IMR-90 (cell line): ENCODE data around the gene TBC1D32. TPM values are rescaled to one million over a fixed set of nuclear protein-coding genes. Genes with fewer than 3 reads are reported as not detected.

Source experiments
- ATAC-seq: fragments of 200-7000 bp; cut with Tn5 transposase; 2 replicates; pipeline ENCODE4 v1.9.1; 2020; ENCODE audit warnings: low read depth, mild to moderate bottlenecking, moderate library complexity
- BruUV-seq: library from RNA; stranded (reverse); fragments of 400-500 nt; replicated peaks from 2 replicates; lab custom pipeline; 2021; lab: Mats Ljungman, UMichigan
- CTCF ChIA-PET: fragments of 300-600 bp; formaldehyde crosslinking; extraction: SDS; loops from one replicate; lab custom pipeline; 2021; ENCODE audit warnings: antibody characterized with exemption; lab: Yijun Ruan, JAX
- POLR2A ChIA-PET: fragments of 300-600 bp; sonication (Branson Sonifier 250); formaldehyde crosslinking; loops from one replicate; lab custom pipeline; 2022; ENCODE audit warnings: antibody characterized with exemption; ENCODE audit not compliant: unreplicated experiment; lab: Charles Lee
- DNase-seq: peaks from one replicate; pipeline ENCODE4 v3.0.0; 2013
- H2AFZ ChIP-seq: replicated peaks from 2 replicates; pipeline ENCODE3; 2013; ENCODE audit warnings: low read length, mild to moderate bottlenecking; ENCODE audit not compliant: poor library complexity
- H2AK5ac ChIP-seq: 2 replicates; pipeline ENCODE4 v1.6.1; 2013; ENCODE audit warnings: low read depth, low read length, inconsistent platforms
- H2AK9ac ChIP-seq: replicated peaks from 2 replicates; pipeline ENCODE3; 2013; ENCODE audit warnings: mild to moderate bottlenecking, low read depth, low read length, moderate library complexity; ENCODE audit not compliant: poor library complexity
- H2BK120ac ChIP-seq: 2 replicates; pipeline ENCODE4 v1.6.1; 2013; ENCODE audit warnings: low read depth, low read length, inconsistent platforms
- H2BK15ac ChIP-seq: 3 replicates; pipeline ENCODE4 v1.6.1; 2013; ENCODE audit warnings: low read depth, low read length, inconsistent platforms
- H2BK20ac ChIP-seq: 2 replicates; pipeline ENCODE4 v1.6.1; 2013; ENCODE audit warnings: low read depth, mild to moderate bottlenecking, inconsistent platforms, low read length, moderate library complexity
- H2BK5ac ChIP-seq: 2 replicates; pipeline ENCODE4 v1.6.1; 2013; ENCODE audit warnings: mild to moderate bottlenecking, low read depth, low read length, inconsistent platforms; ENCODE audit not compliant: poor library complexity, severe bottlenecking
- H3K14ac ChIP-seq: replicated peaks from 2 replicates; pipeline ENCODE4 v1.6.1; 2013; ENCODE audit warnings: low read depth, low read length, inconsistent platforms
- H3K18ac ChIP-seq: 2 replicates; pipeline ENCODE4 v1.6.1; 2013; ENCODE audit warnings: low read depth, low read length, control low read depth
- H3K23ac ChIP-seq: 2 replicates; pipeline ENCODE4 v1.6.1; 2013; ENCODE audit warnings: low read depth, low read length, inconsistent platforms
- H3K27ac ChIP-seq: 2 replicates; pipeline ENCODE4 v1.5.1; 2013; ENCODE audit warnings: mild to moderate bottlenecking, control low read depth, low read length; ENCODE audit not compliant: insufficient read depth
- H3K27me3 ChIP-seq: 2 replicates; pipeline ENCODE4 v1.6.1; 2013; ENCODE audit warnings: low read length; ENCODE audit not compliant: control insufficient read depth, insufficient read depth
- H3K36me3 ChIP-seq: 2 replicates; pipeline ENCODE4 v1.6.1; 2013; ENCODE audit warnings: low read length, mixed read lengths; ENCODE audit not compliant: control insufficient read depth, insufficient read depth
- H3K4ac ChIP-seq: 2 replicates; pipeline ENCODE4 v1.6.1; 2013; ENCODE audit warnings: low read depth, low read length, inconsistent platforms
- H3K4me1 ChIP-seq: 2 replicates; pipeline ENCODE4 v1.6.1; 2013; ENCODE audit warnings: low read length, mixed read lengths; ENCODE audit not compliant: control insufficient read depth, insufficient read depth
- H3K4me2 ChIP-seq: 2 replicates; pipeline ENCODE4 v1.6.1; 2013; ENCODE audit warnings: low read depth, mild to moderate bottlenecking, control low read depth, low read length, moderate library complexity
- H3K4me3 ChIP-seq: 2 replicates; pipeline ENCODE4 v1.5.1; 2013; ENCODE audit warnings: low read depth, mild to moderate bottlenecking, control low read depth, low read length, moderate library complexity; ENCODE audit not compliant: insufficient read depth
- H3K56ac ChIP-seq: 2 replicates; pipeline ENCODE4 v1.6.1; 2013; ENCODE audit warnings: low read length, inconsistent platforms; ENCODE audit not compliant: insufficient read depth; ENCODE audit errors: extremely low read depth
- H3K79me1 ChIP-seq, 2 experiments: 2 replicates each; pipeline ENCODE4 v1.6.1; 2013; ENCODE audit warnings: low read length in 2 of 2, inconsistent platforms in 1 of 2, low read depth in 1 of 2
- H3K9ac ChIP-seq: 2 replicates; pipeline ENCODE4 v1.6.1; 2013; ENCODE audit warnings: low read depth, low read length, control low read depth
- H3K9me1 ChIP-seq: 2 replicates; pipeline ENCODE4 v1.6.1; 2013; ENCODE audit warnings: low read length, inconsistent platforms; ENCODE audit not compliant: insufficient read depth
- H3K9me3 ChIP-seq: 2 replicates; pipeline ENCODE4 v1.6.1; 2013; ENCODE audit warnings: low read length; ENCODE audit not compliant: control insufficient read depth, insufficient read depth
- H4K20me1 ChIP-seq: 2 replicates; pipeline ENCODE4 v1.6.1; 2013; ENCODE audit warnings: low read length, inconsistent platforms; ENCODE audit not compliant: insufficient read depth
- H4K5ac ChIP-seq: 2 replicates; pipeline ENCODE4 v1.6.1; 2013; ENCODE audit warnings: mild to moderate bottlenecking, low read depth, low read length, control low read depth
- H4K8ac ChIP-seq, 2 experiments: 2 replicates each; pipeline ENCODE4 v1.6.1; 2013; ENCODE audit warnings: low read depth in 2 of 2, low read length in 2 of 2, control low read depth in 1 of 2, inconsistent platforms in 1 of 2
- H4K91ac ChIP-seq: 2 replicates; pipeline ENCODE4 v1.6.1; 2013; ENCODE audit warnings: low read depth, low read length, inconsistent platforms; ENCODE audit not compliant: insufficient read depth
- CHD1 ChIP-seq: IDR thresholded peaks from 2 replicates; pipeline ENCODE4 v1.6.1; 2012; ENCODE audit warnings: low read depth, low read length, improper control_type of control experiment
- FOS ChIP-seq: fragments of 150-350 bp; IDR thresholded peaks from 2 replicates; pipeline ENCODE4 v1.6.1; 2016; ENCODE audit warnings: low read depth, low read length
- MAFK ChIP-seq: IDR thresholded peaks from 2 replicates; pipeline ENCODE4 v1.6.1; 2012; ENCODE audit warnings: low read depth, low read length, improper control_type of control experiment
- MAZ ChIP-seq: IDR thresholded peaks from 2 replicates; pipeline ENCODE4 v1.6.1; 2012; ENCODE audit warnings: low read depth, mild to moderate bottlenecking, low read length, improper control_type of control experiment, moderate library complexity, borderline replicate concordance
- NFE2L2 ChIP-seq: fragments of 150-350 bp; IDR thresholded peaks from 2 replicates; pipeline ENCODE4 v1.6.1; 2016; ENCODE audit warnings: low read depth, mild to moderate bottlenecking, low read length
- POLR2A ChIP-seq: IDR thresholded peaks from 2 replicates; pipeline ENCODE4 v1.6.1; 2012; ENCODE audit warnings: mild to moderate bottlenecking, low read depth, low read length
- RAD21 ChIP-seq: IDR thresholded peaks from 2 replicates; pipeline ENCODE4 v1.6.1; 2012; ENCODE audit warnings: low read length, improper control_type of control experiment
- SMC3 ChIP-seq: fragments of 150-350 bp; IDR thresholded peaks from 2 replicates; pipeline ENCODE4 v1.6.1; 2016; ENCODE audit warnings: low read depth, mild to moderate bottlenecking, antibody characterized with exemption, low read length, moderate library complexity
- WGBS, 2 experiments: methylation state at CpG; one replicate each; pipeline versions ENCODE4 v1.1.5 to v1.1.7; 2013; ENCODE audit warnings: missing lambda C conversion rate in 2 of 2; ENCODE audit not compliant: insufficient read length in 1 of 2; ENCODE audit errors: extremely low coverage in 2 of 2; 5-methylcytosine and 5-hydroxymethylcytosine counted together
- dilution Hi-C: fragments of 300-500 bp; cut with HindIII; formaldehyde crosslinking; loops from one replicate; pipeline ENCODE4 v1.14.3; 2018; ENCODE audit warnings: low sequenced_read_pairs; ENCODE audit not compliant: unreplicated experiment
- in situ Hi-C: fragments of 300-500 bp; cut with MboI; formaldehyde crosslinking; loops from 3 replicates; pipeline ENCODE4 v1.14.3; 2019; ENCODE audit warnings: low sequenced_read_pairs, inconsistent platforms, mixed read lengths
- intact Hi-C: fragments of 100-400 bp; cut with micrococcal nuclease; formaldehyde crosslinking; loops from 2 replicates; pipeline ENCODE4 v1.10.0; 2022
- polyA plus RNA-seq, 3 experiments: library from polyadenylated mRNA; depleted of rRNA; stranded (reverse); fragments of >200 nt; gene quantifications; 2 replicates each; pipeline ENCODE4 v1.2.3, GENCODE V29; 2012; ENCODE audit warnings: low replicate concordance in 1 of 3
- total RNA-seq: library from RNA; depleted of rRNA; stranded (reverse); fragments of >200 nt; gene quantifications from 2 replicates; pipeline ENCODE4 v1.2.3, GENCODE V29; 2012
- TF ChIP-seq, protein P1 (sequence below): fragments of 150-350 bp; IDR thresholded peaks from 2 replicates; pipeline ENCODE4 v1.6.1; 2017; ENCODE audit warnings: mild to moderate bottlenecking, antibody characterized with exemption, low read length, low read depth

TBC1D32 gene
- total and polyA plus RNA-seq, 2 of the 4 experiments (the other 2 are of a cell fraction): 3.0 to 7.2 TPM

GRCh38 chr6:121235386-121235785, 98.9 kb downstream of the TBC1D32 start:
- Histone ChIP-seq H4K91ac (no peak overlapping the region), H3K79me1 (no peaks in the 10 kb centered on the region), H3K4me1 (no peaks in the 10 kb centered on the region), H4K5ac (no peak overlapping the region), H3K9ac (no peak overlapping the region), H3K9me3 (no peaks in the 10 kb centered on the region), H3K27me3 (no peaks in the 10 kb centered on the region), H2AK9ac (no peak overlapping the region), H3K18ac (no peak overlapping the region), H4K8ac (no peak overlapping the region), H2AK5ac (no peak overlapping the region), H3K14ac (no peak overlapping the region; the same call in 1 of the 2 replicates), H3K4me2 (no peak overlapping the region), H2AFZ (no peak overlapping the region), H4K20me1 (no peaks in the 10 kb centered on the region), H2BK120ac (no peak overlapping the region), H3K56ac (no peak overlapping the region), H3K27ac (no peak overlapping the region), H3K36me3 (no peaks in the 10 kb centered on the region; the same call in 1 of the 2 replicates), H3K4ac (no peak overlapping the region), H2BK20ac (no peak overlapping the region), H3K23ac (no peak overlapping the region), H2BK15ac (no peak overlapping the region), H2BK5ac (no peak overlapping the region), H3K9me1 (no peaks in the 10 kb centered on the region), H3K4me3 (no peak overlapping the region)
- CTCF ChIA-PET: interaction anchor here (0.9 kb wide), 1 partner anchor 15 kb away, joined by 3 read pairs; no protein-coding TSS in a partner anchor
- in situ Hi-C loops (no loop called here), dilution Hi-C loops (no loop called here), intact Hi-C loops (no loop called here)
- TF ChIP-seq MAFK (no peak), MAZ (no peak), POLR2A (no peak), RAD21 (no peak), FOS (no peak), NFE2L2 (no peak), SMC3 (no peak), CHD1 (no peak)
- TF ChIP-seq, protein P1, sequence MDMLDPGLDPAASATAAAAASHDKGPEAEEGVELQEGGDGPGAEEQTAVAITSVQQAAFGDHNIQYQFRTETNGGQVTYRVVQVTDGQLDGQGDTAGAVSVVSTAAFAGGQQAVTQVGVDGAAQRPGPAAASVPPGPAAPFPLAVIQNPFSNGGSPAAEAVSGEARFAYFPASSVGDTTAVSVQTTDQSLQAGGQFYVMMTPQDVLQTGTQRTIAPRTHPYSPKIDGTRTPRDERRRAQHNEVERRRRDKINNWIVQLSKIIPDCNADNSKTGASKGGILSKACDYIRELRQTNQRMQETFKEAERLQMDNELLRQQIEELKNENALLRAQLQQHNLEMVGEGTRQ: no peak
- ATAC-seq (no peak), DNase-seq (no peak)
- no CpG with 5 or more reads among the region's 3 CpGs for WGBS, 2 experiments
- no TSS peak for BruUV-seq
- POLR2A ChIA-PET: no interaction called here
